Measurements from ENCODE around the gene GPI.
"Not testable (repeated sequence)": the region's sequence is repeated elsewhere in the genome, so short reads cannot be mapped to it uniquely, and the experiment has no call there.

DNA sequence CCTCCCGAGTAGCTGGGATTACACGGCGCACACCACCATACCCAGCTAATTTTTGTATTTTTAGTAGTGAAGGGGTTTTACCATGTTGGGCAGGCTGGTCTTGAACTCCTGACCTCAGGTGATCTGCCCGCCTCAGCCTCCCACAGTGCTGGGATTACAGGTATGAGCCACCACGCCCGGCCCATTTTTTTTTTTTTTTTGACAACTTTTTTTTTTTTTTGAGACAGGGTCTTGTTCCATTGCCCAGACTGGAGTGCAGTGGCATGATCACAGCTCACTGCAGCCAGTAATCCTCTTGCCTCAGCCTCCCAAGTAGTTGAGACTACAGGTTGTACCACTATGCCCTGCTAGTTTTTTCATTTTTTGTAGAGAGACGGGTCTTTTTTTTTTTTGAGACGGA, 35.8 kb downstream of the GPI start:
- TF ChIP-seq EZH2phosphoT487 (IDR thresholded peaks at IDR 0.05; ENCODE audit: borderline replicate concordance, low read length); CTCF (IDR thresholded peaks at IDR 0.05; ENCODE audit: low read depth, low read length, poor library complexity, severe bottlenecking): not testable (repeated sequence)

Data from DOHH2 (cell line).